GM23248 (cell line): ENCODE results near the gene CLMP.

ENCODE experiments used
- EZH2 ChIP-seq: fragments of 200-600 bp; sonication (generic); IDR thresholded peaks from 2 replicates; pipeline ENCODE4 v1.6.1; 2018; ENCODE audit warnings: antibody characterized with exemption, mild to moderate bottlenecking; ENCODE audit not compliant: insufficient read depth, poor library complexity, severe bottlenecking
- EZH2phosphoT487 ChIP-seq: fragments of 200-600 bp; sonication (generic); IDR thresholded peaks from 2 replicates; pipeline ENCODE4 v1.6.1; 2018; ENCODE audit warnings: antibody characterized with exemption, moderate library complexity, mild to moderate bottlenecking, low read depth; ENCODE audit not compliant: insufficient read depth

DNA sequence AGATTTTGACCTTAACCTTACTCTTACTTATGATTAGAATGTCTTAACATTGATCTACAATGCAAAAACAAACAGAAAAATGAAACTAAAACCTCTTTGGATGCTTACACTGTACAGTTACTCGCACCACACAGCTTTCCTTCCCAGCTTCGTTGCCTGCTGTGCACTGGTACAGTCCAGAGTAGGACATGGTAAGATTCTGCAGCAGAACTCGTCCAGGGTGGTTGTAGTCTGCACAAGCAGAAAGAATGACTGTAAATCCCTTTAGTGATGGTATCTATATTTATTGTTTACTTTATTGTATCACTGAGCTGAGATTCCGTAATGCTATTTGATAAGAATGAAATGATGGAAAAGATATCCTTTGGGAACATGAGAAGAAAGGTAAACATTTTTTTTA lies 112.1 kb downstream of the CLMP start:
- TF ChIP-seq EZH2 (no peak), EZH2phosphoT487 (no peak)
